Measurements from ENCODE around the gene OR1J2. TPM values are rescaled to one million over a fixed set of nuclear protein-coding genes. Genes with fewer than 3 reads are reported as not detected.

Gene OR1J2
- total and polyA plus RNA-seq, 2 of the 8 experiments (the other 6 are each of a cell fraction or from before 2014, with no cell fraction given) = not detected

DNA sequence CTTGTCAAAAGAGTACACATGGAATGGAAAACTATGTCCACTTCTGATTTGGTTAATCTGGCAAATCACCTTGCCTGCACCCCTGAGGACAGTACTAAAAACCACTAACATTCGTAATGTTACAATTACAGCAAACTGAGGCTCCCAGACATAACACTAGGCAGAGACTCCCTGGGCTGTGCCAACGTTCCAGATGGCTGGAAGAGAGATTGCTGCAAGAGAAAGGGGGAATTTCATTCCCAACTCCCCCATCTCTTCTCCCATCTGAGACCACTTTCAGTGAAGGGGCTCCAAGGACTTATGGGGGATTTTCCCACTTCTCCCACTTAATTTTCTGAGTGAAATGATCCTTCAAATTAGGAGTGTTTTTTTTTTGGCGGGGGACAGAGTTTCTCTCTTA, 44.1 kb upstream of the OR1J2 start:
- Histone ChIP-seq H2AK5ac (ENCODE audit: low read depth, low read length) (no peak overlapping the region), H3K4me2 (ENCODE audit: insufficient read depth in 1 of 2, low read depth in 2 of 2, low read length in 2 of 2) (no peak overlapping the region), H3K27ac (ENCODE audit: low read depth, low read length) (no peak overlapping the region), H3K9ac (replicated peaks in 1 of 4; ENCODE audit: extremely low read depth in 1 of 4, low read depth in 3 of 4, low read length in 3 of 4) (no peak overlapping the region), H3K23me2 (ENCODE audit: low read depth, low read length) (no peaks in the 10 kb centered on the region), H4K8ac (ENCODE audit: extremely low read depth, insufficient read depth, low read length) (no peak overlapping the region), H3K4me1 (replicated peaks in 1 of 4; ENCODE audit: control insufficient read depth in 3 of 4, insufficient read depth in 4 of 4, low read length in 3 of 4) (no peaks in the 10 kb centered on the region; a peak in 1 of 7 replicates), H2BK120ac (replicated peaks; ENCODE audit: low read depth, low read length) (no peak overlapping the region), H3K4me3 (ENCODE audit: extremely low read depth in 1 of 4, insufficient read depth in 2 of 4, low read depth in 3 of 4, low read length in 4 of 4) (no peak overlapping the region), H3K56ac (replicated peaks; ENCODE audit: insufficient read length, low read depth, low read length) (no peak overlapping the region), H3K18ac (ENCODE audit: extremely low read depth, low read length) (no peak overlapping the region), H3K27me3 (replicated peaks in 1 of 4; ENCODE audit: control insufficient read depth in 3 of 4, extremely low read depth in 1 of 4, insufficient read depth in 3 of 4, low read length in 3 of 4) (no peaks in the 10 kb centered on the region; a peak in 1 of 7 replicates), H2BK20ac (ENCODE audit: low read length) (no peak overlapping the region), H2BK5ac (ENCODE audit: low read depth, low read length) (no peak overlapping the region), H3K23ac (ENCODE audit: insufficient read length) (no peak overlapping the region), H2BK12ac (ENCODE audit: low read depth, low read length) (no peak overlapping the region), H3K79me1 (ENCODE audit: low read depth, low read length) (no peaks in the 10 kb centered on the region), H4K91ac (replicated peaks; ENCODE audit: insufficient read length, low read length) (no peak overlapping the region), H4K5ac (ENCODE audit: insufficient read length, low read depth, low read length) (no peak overlapping the region), H3K14ac (ENCODE audit: insufficient read length) (no peak overlapping the region), H3K4ac (replicated peaks; ENCODE audit: insufficient read length, low read depth, low read length) (no peak overlapping the region), H4K20me1 (replicated peaks in 1 of 2; ENCODE audit: control insufficient read depth in 1 of 2, insufficient read depth in 2 of 2, low read length in 2 of 2) (no peaks in the 10 kb centered on the region), H2AFZ (ENCODE audit: low read length) (no peak overlapping the region), H3K79me2 (ENCODE audit: control insufficient read depth in 1 of 2, insufficient read depth in 2 of 2, low read length in 2 of 2) (no peaks in the 10 kb centered on the region), H3K9me3 (ENCODE audit: insufficient read depth in 2 of 2, low read depth in 1 of 2, low read length in 1 of 2) (peaks cover 14 to 18% of the 10 kb centered on the region in 2 experiments; a peak in 3 of 4 replicates), H3K36me3 (ENCODE audit: control insufficient read depth in 2 of 4, insufficient read depth in 4 of 4, low read length in 3 of 4) (no peaks in the 10 kb centered on the region), H2BK15ac (ENCODE audit: low read length) (no peak overlapping the region)
- DNase-seq (ENCODE audit: low read depth in 1 of 2, low spot score in 2 of 2) (no peak), FAIRE-seq (no peak)
- TF ChIP-seq CHD2 (IDR thresholded peaks at IDR 0.05; ENCODE audit: low read length) (no peak), TCF12 (IDR thresholded peaks at IDR 0.05; ENCODE audit: low read depth, low read length) (no peak)
- POLR2A ChIA-PET (ENCODE audit: partially characterized antibody) = no interaction called here
- 63% methylated on average over 3 of the region's 3 CpGs; no CpG with 5 or more reads in 1 of the 2 experiments for WGBS, 2 experiments (ENCODE audit: extremely low coverage in 1 of 2, insufficient coverage in 1 of 2, insufficient read length in 1 of 2, insufficient replicate concordance in 2 of 2, low coverage in 1 of 2, low lambda C conversion rate in 2 of 2, missing lambda C conversion rate in 1 of 2)
- CTCF ChIA-PET (ENCODE audit: partially characterized antibody) = interaction anchor here (1.9 to 5.1 kb wide), 2 partner anchors 19 to 344 kb away, joined by 5 to 61 read pairs; no protein-coding TSS in a partner anchor

Data from H1 (cell line).